K562 (cell line): ENCODE measurements around the gene NAPB. TPM values are rescaled to one million over a fixed set of nuclear protein-coding genes. Genes with fewer than 3 reads are reported as not detected.
A peak's percentile ranks its signal among the peaks of the same experiment; 100 is the strongest.

Experiments used
- E2F8 ChIP-seq: fragments of 450-650 bp; IDR thresholded peaks from 2 replicates; pipeline ENCODE4 v1.7.1; 2018; ENCODE audit warnings: mild to moderate bottlenecking, low read depth; ENCODE audit not compliant: partially characterized antibody
- EP300 ChIP-seq: IDR thresholded peaks from 2 replicates; pipeline ENCODE4 v1.6.1; 2012; ENCODE audit warnings: low read length, improper control_type of control experiment
- FOXA3 ChIP-seq, 2 experiments: fragments of 450-650 bp in 1 of 2; sonication (generic) in 1 of 2; formaldehyde crosslinking; IDR thresholded peaks in 1 of 2; conservative IDR thresholded peaks in 1 of 2; 2 replicates each; pipeline versions ENCODE4 v1.4.0 to v1.8.0; 2020 to 2022; ENCODE audit warnings: mild to moderate bottlenecking in 2 of 2, missing genetic modification reagents in 1 of 2
- HCFC1 ChIP-seq: IDR thresholded peaks from 2 replicates; pipeline ENCODE4 v1.6.1; 2012; ENCODE audit warnings: low read depth, low read length, improper control_type of control experiment
- HMG20B ChIP-seq: fragments of 250-450 bp; sonication (Bioruptor Pico); IDR thresholded peaks from 2 replicates; pipeline ENCODE4 v1.5.0; 2021; ENCODE audit warnings: mild to moderate bottlenecking
- KAT8 ChIP-seq: fragments of 450-650 bp; IDR thresholded peaks from 2 replicates; pipeline ENCODE4 v1.6.1; 2016; ENCODE audit warnings: low read depth, mild to moderate bottlenecking
- KDM5B ChIP-seq: fragments of 200-600 bp; sonication (generic); IDR thresholded peaks from 2 replicates; pipeline ENCODE4 v1.6.1; 2012; ENCODE audit warnings: low read depth, mild to moderate bottlenecking, moderate library complexity, low read length, control low read depth, inconsistent platforms; ENCODE audit not compliant: insufficient replicate concordance
- KHSRP ChIP-seq: fragments of 450-650 bp; IDR thresholded peaks from 2 replicates; pipeline ENCODE4 v1.6.1; 2017
- L3MBTL2 ChIP-seq: fragments of 450-650 bp; IDR thresholded peaks from 2 replicates; pipeline ENCODE4 v1.6.1; 2016; ENCODE audit warnings: mild to moderate bottlenecking, moderate library complexity
- MAFK ChIP-seq: IDR thresholded peaks from 2 replicates; pipeline ENCODE4 v1.6.1; 2011; ENCODE audit warnings: low read length, improper control_type of control experiment
- MNT ChIP-seq, 2 experiments: fragments of 450-650 bp; conservative IDR thresholded peaks; 2 replicates each; pipeline ENCODE4 v1.6.1; 2017; ENCODE audit warnings: mild to moderate bottlenecking in 2 of 2, moderate library complexity in 2 of 2
- MTA2 ChIP-seq: fragments of 450-650 bp; IDR thresholded peaks from 2 replicates; pipeline ENCODE4 v1.6.1; 2016; ENCODE audit warnings: low read depth
- MYC ChIP-seq, 2 experiments: fragments of 250-450 bp in 1 of 2; sonication (Bioruptor Pico) in 1 of 2; IDR thresholded peaks; 2 replicates each; pipeline versions ENCODE4 v1.5.1 to v1.6.1; 2012 to 2021; ENCODE audit warnings: low read depth in 2 of 2, borderline replicate concordance in 1 of 2, improper control_type of control experiment in 1 of 2, low read length in 1 of 2, mild to moderate bottlenecking in 1 of 2, moderate library complexity in 1 of 2
- PCBP2 ChIP-seq: fragments of 200-400 bp; formaldehyde crosslinking; IDR thresholded peaks from 2 replicates; pipeline ENCODE4 v1.6.1; 2018; ENCODE audit warnings: low read length, low read depth, mild to moderate bottlenecking, moderate library complexity; ENCODE audit not compliant: poor library complexity, severe bottlenecking
- RUNX1 ChIP-seq: sonication (generic); IDR thresholded peaks from 2 replicates; pipeline ENCODE4 v1.6.1; 2016; ENCODE audit warnings: antibody characterized with exemption, low read depth
- SMARCE1 ChIP-seq: fragments of 450-650 bp; IDR thresholded peaks from 2 replicates; pipeline ENCODE4 v1.7.1; 2016; ENCODE audit warnings: mild to moderate bottlenecking
- THRA ChIP-seq: fragments of 450-650 bp; IDR thresholded peaks from 2 replicates; pipeline ENCODE4 v1.6.1; 2017; ENCODE audit warnings: mild to moderate bottlenecking, moderate library complexity
- ZNF175 ChIP-seq: fragments of 200-800 bp; sonication (Bioruptor generic); IDR thresholded peaks from 2 replicates; pipeline ENCODE4 v1.6.1; 2016; ENCODE audit warnings: low read depth, mild to moderate bottlenecking, missing genetic modification characterization, missing compliant biosample characterization
- ZNF239 ChIP-seq: fragments of 250-450 bp; sonication (Bioruptor Pico); IDR thresholded peaks from 2 replicates; pipeline ENCODE4 v1.4.0; 2020; ENCODE audit warnings: mild to moderate bottlenecking
- ZNF280B ChIP-seq: fragments of 250-450 bp; sonication (Bioruptor Pico); IDR thresholded peaks from 2 replicates; pipeline ENCODE4 v1.5.1; 2021; ENCODE audit warnings: mild to moderate bottlenecking
- ZSCAN32 ChIP-seq: fragments of 450-650 bp; formaldehyde crosslinking; IDR thresholded peaks from 2 replicates; pipeline ENCODE4 v1.4.0; 2020; ENCODE audit warnings: mild to moderate bottlenecking, moderate library complexity
- polyA plus RNA-seq, 8 experiments: library from polyadenylated mRNA; depleted of rRNA in 4 of 8; stranded (reverse) in 5 of 8; unstranded in 3 of 8; fragments of >200 nt; fragmentation: Nextera tagmentation in 2 of 8; fragmentation: Illumina TruSeq in 1 of 8; extraction: Ambion mirVana in 2 of 8; extraction: Trizol in 1 of 8; gene quantifications; 2 replicates each; pipeline versions ENCODE4 v1.2.1 to v1.2.3, GENCODE V29; 2011 to 2014; ENCODE audit warnings: inconsistent platforms in 1 of 8, missing spikeins in 1 of 8
- total RNA-seq, 7 experiments: library from RNA; depleted of rRNA in 6 of 7; stranded (reverse); fragments of >200 nt in 6 of 7; fragmentation: Illumina TruSeq in 2 of 7; extraction: Trizol in 2 of 7; gene quantifications; 2 replicates each; pipeline versions ENCODE4 v1.2.1 to v1.2.3, GENCODE V29; 2011 to 2021; ENCODE audit warnings: low replicate concordance in 1 of 7

The NAPB gene
- total and polyA plus RNA-seq, 9 of the 15 experiments (the other 6 are each of a cell fraction or from before 2014, with no cell fraction given), result 1.4 to 7.7 (median 5.2) TPM

GRCh38 chr20:23357767-23358562 is 63.3 kb downstream of the NAPB start (continued):
- TF ChIP-seq MTA2 (no peak), KDM5B (peak; percentile 33), ZSCAN32 (CRISPR knock-in tag) (no peak), KAT8 (no peak), MYC (IDR thresholded peaks at IDR 0.05; ENCODE audit: low read depth, low read length) (peak; percentile 80), MYC (CRISPR knock-in tag; IDR thresholded peaks at IDR 0.05; ENCODE audit: borderline replicate concordance, low read depth) (no peak), MAFK (no peak), L3MBTL2 (peak; percentile 66), HMG20B (CRISPR knock-in tag) (no peak), RUNX1 (no peak), ZNF175 (CRISPR knock-in tag) (no peak), EP300 (peak; percentile 33; the same call in 1 of the 2 replicates), ZNF239 (CRISPR knock-in tag) (no peak), HCFC1 (peak; percentile 77), KHSRP (0 out of 2 replicates have a peak, but pooled peaks have one; percentile 51), FOXA3 (CRISPR knock-in tag; conservative IDR thresholded peaks at IDR 0.05 in 1 of 2, IDR thresholded peaks at IDR 0.05 in 1 of 2) (no peak), THRA (no peak), PCBP2 (no peak), ZNF280B (no peak), MNT (conservative IDR thresholded peaks at IDR 0.05) (peak; percentile 93 to 97), SMARCE1 (no peak), E2F8 (peak; percentile 52)
